Activated naive CD4-positive, alpha-beta T cell treated with anti-CD3 and anti-CD28 coated beads for 36 hours (primary cell): Measurements from ENCODE around the gene PLEKHA5. TPM values are rescaled to one million over a fixed set of nuclear protein-coding genes. Genes with fewer than 3 reads are reported as not detected.
"Not testable (repeated sequence)": the region's sequence is repeated elsewhere in the genome, so short reads cannot be mapped to it uniquely, and the experiment has no call there.

Experiments
- CTCF ChIA-PET: fragments of 350-600 bp; sonication (Branson Sonifier 250); formaldehyde crosslinking; loops from one replicate; lab custom pipeline; 2021; ENCODE audit warnings: antibody characterized with exemption; lab: Charles Lee
- DNase-seq: peaks from one replicate; pipeline ENCODE4 v3.0.0-alpha.2; 2020
- H3K27ac Mint-ChIP-seq: one replicate; pipeline ENCODE4 v1.8.0; 2021; ENCODE audit warnings: mild to moderate bottlenecking, mixed read lengths
- H3K27me3 Mint-ChIP-seq: one replicate; pipeline ENCODE4 v1.8.0; 2021; ENCODE audit warnings: low read depth, mixed read lengths
- H3K36me3 Mint-ChIP-seq: one replicate; pipeline ENCODE4 v1.8.0; 2021; ENCODE audit warnings: low read depth, mixed read lengths
- H3K4me1 Mint-ChIP-seq: one replicate; pipeline ENCODE4 v1.8.0; 2021; ENCODE audit warnings: low read depth, mixed read lengths
- H3K4me3 Mint-ChIP-seq: one replicate; pipeline ENCODE4 v1.8.0; 2021; ENCODE audit warnings: mild to moderate bottlenecking, moderate library complexity, mixed read lengths
- H3K9me3 Mint-ChIP-seq: one replicate; pipeline ENCODE4 v1.8.0; 2021; ENCODE audit warnings: mixed read lengths
- intact Hi-C: fragments of 100-400 bp; cut with micrococcal nuclease; formaldehyde crosslinking; loops from one replicate; pipeline ENCODE4 v1.15.1; 2023
- total RNA-seq, 2 experiments: library from RNA; stranded (reverse); gene quantifications; one replicate each; pipeline ENCODE4 v1.2.3, GENCODE V29; 2021

The PLEKHA5 gene, protein sequence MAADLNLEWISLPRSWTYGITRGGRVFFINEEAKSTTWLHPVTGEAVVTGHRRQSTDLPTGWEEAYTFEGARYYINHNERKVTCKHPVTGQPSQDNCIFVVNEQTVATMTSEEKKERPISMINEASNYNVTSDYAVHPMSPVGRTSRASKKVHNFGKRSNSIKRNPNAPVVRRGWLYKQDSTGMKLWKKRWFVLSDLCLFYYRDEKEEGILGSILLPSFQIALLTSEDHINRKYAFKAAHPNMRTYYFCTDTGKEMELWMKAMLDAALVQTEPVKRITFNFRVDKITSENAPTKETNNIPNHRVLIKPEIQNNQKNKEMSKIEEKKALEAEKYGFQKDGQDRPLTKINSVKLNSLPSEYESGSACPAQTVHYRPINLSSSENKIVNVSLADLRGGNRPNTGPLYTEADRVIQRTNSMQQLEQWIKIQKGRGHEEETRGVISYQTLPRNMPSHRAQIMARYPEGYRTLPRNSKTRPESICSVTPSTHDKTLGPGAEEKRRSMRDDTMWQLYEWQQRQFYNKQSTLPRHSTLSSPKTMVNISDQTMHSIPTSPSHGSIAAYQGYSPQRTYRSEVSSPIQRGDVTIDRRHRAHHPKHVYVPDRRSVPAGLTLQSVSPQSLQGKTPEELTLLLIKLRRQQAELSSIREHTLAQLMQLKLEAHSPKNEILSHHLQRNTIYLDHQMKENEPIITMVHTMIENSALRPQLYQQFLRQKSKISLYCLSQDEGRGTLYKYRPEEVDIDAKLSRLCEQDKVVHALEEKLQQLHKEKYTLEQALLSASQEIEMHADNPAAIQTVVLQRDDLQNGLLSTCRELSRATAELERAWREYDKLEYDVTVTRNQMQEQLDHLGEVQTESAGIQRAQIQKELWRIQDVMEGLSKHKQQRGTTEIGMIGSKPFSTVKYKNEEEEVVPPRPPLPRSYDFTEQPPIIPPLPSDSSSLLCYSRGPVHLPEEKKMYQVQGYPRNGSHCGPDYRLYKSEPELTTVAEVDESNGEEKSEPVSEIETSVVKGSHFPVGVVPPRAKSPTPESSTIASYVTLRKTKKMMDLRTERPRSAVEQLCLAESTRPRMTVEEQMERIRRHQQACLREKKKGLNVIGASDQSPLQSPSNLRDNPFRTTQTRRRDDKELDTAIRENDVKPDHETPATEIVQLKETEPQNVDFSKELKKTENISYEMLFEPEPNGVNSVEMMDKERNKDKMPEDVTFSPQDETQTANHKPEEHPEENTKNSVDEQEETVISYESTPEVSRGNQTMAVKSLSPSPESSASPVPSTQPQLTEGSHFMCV
- under 1 TPM; 0.69 to 0.81 TPM for total RNA-seq

- H3K27ac Mint-ChIP-seq: no peak within 1 kb of the TSS
- H3K9me3 Mint-ChIP-seq: peaks cover 15% of the 10 kb centered on the region
- H3K36me3 Mint-ChIP-seq: no peaks in the 10 kb centered on the region
- H3K27me3 Mint-ChIP-seq: peaks cover 40% of the 10 kb centered on the region
- intact Hi-C loops: loop anchor here (5.0 kb wide), 1 partner anchor 267 kb away; no protein-coding TSS in a partner anchor
- H3K4me1 Mint-ChIP-seq: peaks cover 16% of the 10 kb centered on the region
- DNase-seq: peak; percentile 37
- CTCF ChIA-PET: no interaction called here
- H3K4me3 Mint-ChIP-seq: peak within 1 kb of the TSS; percentile 81
These were observed at the start of gene PLEKHA5 for GRCh38 chr12:19129486-19130223. TSS of gene PLEKHA5 (plus strand) at chr12:19129733. CDS start at chr12:19129800, 67 bp downstream.

DNA sequence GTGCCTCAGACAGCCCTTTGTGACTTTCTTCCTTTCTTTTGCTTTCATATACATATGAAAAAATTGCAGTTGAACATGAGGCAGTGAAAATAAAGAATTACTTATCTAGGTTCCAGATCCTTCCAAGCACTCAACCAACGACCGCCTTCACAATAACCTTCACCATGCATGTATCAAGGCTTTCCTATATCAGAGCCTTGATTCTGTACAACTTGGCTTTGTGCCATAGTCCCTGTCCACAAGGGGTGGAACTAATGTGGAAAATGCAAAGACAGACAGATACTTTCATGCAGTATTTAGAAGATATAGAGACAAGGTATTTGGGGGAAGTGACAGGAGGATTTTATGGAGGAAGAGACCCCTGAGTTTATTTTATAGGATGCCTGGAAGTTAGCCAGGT, 48.6 kb upstream of the PLEKHA5 start:
- Mint-ChIP-seq H3K36me3 (no peaks in the 10 kb centered on the region), H3K27ac (no peak overlapping the region)

DNA sequence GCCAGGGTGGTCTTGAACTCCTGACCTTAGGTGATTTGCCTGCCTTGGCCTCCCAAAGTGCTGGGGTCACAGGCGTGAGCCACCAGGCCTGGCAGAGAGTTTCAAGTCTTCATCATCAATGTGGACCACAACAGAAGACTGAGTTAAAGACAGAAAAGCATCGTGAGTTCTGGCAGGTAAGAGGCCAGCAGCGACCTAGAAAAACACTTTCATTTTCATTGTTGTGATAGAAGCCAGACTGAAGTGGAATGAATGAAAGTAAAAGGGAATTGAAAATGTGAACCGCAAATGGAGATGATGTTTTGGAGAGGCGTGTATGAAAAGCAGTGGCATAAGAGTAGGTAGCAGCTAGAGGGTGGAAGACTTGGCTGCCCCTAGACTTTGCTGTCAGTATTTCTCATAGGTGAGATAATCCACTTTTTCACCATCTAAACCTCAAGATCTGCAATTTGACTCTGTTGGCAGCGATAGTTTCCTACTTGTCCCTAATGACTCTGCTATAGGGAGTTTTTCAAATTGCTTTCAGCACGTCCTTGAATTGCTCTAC, 47.1 kb upstream of the PLEKHA5 start:
- H3K9me3 Mint-ChIP-seq: peaks cover 2% of the 10 kb centered on the region
- no peaks in the 10 kb centered on the region for H3K36me3 Mint-ChIP-seq
- CTCF ChIA-PET: no interaction called here
- no peak overlapping the region for H3K4me3 Mint-ChIP-seq
- H3K4me1 Mint-ChIP-seq: no peaks in the 10 kb centered on the region
- H3K27ac Mint-ChIP-seq: no peak overlapping the region
- no peak for DNase-seq
- intact Hi-C loops: no loop called here
- peaks cover 2% of the 10 kb centered on the region for H3K27me3 Mint-ChIP-seq

More for the DNA sequence above, 48.6 kb upstream of the PLEKHA5 start:
- no peak overlapping the region for H3K4me3 Mint-ChIP-seq
- no peak for DNase-seq
- CTCF ChIA-PET: no interaction called here
- H3K4me1 Mint-ChIP-seq: no peaks in the 10 kb centered on the region
- H3K27me3 Mint-ChIP-seq: peaks cover 2% of the 10 kb centered on the region
- peaks cover 2% of the 10 kb centered on the region for H3K9me3 Mint-ChIP-seq
- intact Hi-C loops: no loop called here

GRCh38 chr12:19084547-19084946, 45.0 kb upstream of the PLEKHA5 start:
- intact Hi-C loops: no loop called here
- Mint-ChIP-seq H3K27ac (no peak overlapping the region), H3K27me3 (peaks cover 2% of the 10 kb centered on the region), H3K4me3 (no peak overlapping the region), H3K4me1 (no peaks in the 10 kb centered on the region), H3K36me3 (no peaks in the 10 kb centered on the region), H3K9me3 (peaks cover 2% of the 10 kb centered on the region)
- CTCF ChIA-PET: no interaction called here
- no peak for DNase-seq

DNA sequence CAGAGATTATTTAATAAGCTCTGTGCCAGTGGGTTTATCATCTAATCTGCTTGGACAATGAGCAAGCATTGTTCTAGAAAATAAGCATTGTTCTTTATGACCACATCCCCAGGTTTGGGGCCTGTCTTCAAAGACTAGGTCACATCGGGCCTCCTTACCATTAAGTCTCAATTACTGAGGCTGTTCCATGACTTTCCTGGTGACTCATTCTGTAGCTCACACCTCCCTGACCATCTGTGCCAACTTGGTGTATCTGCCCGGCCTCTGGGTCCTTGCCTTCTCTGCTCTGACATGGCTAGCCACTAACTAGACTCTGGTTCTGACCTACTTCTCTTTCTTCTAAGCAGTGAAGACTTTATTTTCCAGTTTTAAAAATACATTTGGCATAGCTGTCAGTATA, 44.4 kb upstream of the PLEKHA5 start:
- intact Hi-C loops: no loop called here
- DNase-seq: no peak
- CTCF ChIA-PET: no interaction called here
- peaks cover 2% of the 10 kb centered on the region for H3K9me3 Mint-ChIP-seq
- no peaks in the 10 kb centered on the region for H3K36me3 Mint-ChIP-seq
- no peak overlapping the region for H3K27ac Mint-ChIP-seq
- no peaks in the 10 kb centered on the region for H3K4me1 Mint-ChIP-seq
- peaks cover 2% of the 10 kb centered on the region for H3K27me3 Mint-ChIP-seq
- no peak overlapping the region for H3K4me3 Mint-ChIP-seq

DNA sequence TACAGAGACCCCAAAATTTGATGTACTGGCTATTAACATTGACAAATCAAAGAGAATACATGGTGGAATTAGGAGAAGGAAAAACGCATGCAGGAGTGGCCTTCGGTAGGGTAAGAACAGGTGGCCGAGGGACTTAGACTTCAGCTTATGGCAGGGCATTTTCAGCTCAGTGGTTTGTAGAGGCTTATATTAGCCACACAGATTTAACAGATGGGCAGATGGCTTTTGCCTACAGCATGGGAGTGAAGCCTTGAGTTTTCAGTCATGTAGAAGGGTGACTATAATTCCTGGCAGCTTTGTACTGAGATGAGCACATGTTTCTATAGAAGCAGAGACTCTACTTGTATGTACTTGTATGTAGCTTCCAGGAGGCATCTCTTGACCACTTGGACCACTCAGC, 40.9 kb upstream of the PLEKHA5 start:
- CTCF ChIA-PET: interaction anchor here (1.3 kb wide), 1 partner anchor 98 kb away, joined by 5 read pairs; no protein-coding TSS in a partner anchor
- H3K36me3 Mint-ChIP-seq: no peaks in the 10 kb centered on the region
- no peaks in the 10 kb centered on the region for H3K27me3 Mint-ChIP-seq
- H3K4me3 Mint-ChIP-seq: no peak overlapping the region
- H3K9me3 Mint-ChIP-seq: no peaks in the 10 kb centered on the region
- no peaks in the 10 kb centered on the region for H3K4me1 Mint-ChIP-seq
- no peak for DNase-seq
- intact Hi-C loops: no loop called here
- no peak overlapping the region for H3K27ac Mint-ChIP-seq

GRCh38 chr12:19092482-19092881, 37.1 kb upstream of the PLEKHA5 start:
- H3K4me1 Mint-ChIP-seq, H3K27ac Mint-ChIP-seq, H3K27me3 Mint-ChIP-seq, CTCF ChIA-PET, DNase-seq, H3K36me3 Mint-ChIP-seq, H3K4me3 Mint-ChIP-seq, intact Hi-C loops, H3K9me3 Mint-ChIP-seq: not testable (repeated sequence)

DNA sequence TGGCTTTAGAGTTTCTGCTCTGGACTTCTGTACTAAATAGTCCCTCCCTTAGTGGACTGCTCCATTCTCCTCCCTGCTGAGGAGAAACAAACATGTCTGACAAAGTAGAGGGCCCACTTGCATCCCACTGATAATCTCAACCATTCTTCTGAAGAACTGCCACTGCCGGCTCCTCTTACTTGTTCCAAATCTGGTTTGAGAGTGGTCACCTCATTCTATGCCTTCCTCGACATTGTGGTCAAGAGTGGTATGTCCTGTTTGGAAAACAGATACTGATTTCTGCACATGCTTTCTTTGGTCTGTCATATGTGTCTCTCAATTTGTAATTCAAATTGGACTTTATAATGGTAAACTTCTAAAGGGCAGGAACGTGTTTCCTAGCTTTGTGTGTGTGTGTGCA, 36.3 kb upstream of the PLEKHA5 start:
- H3K27me3 Mint-ChIP-seq: no peaks in the 10 kb centered on the region

GRCh38 chr12:19095331-19095730, 34.2 kb upstream of the PLEKHA5 start:
- no peak overlapping the region for H3K27ac Mint-ChIP-seq
- DNase-seq: no peak
- H3K4me1 Mint-ChIP-seq: no peaks in the 10 kb centered on the region
- CTCF ChIA-PET: no interaction called here
- H3K27me3 Mint-ChIP-seq: no peaks in the 10 kb centered on the region
- intact Hi-C loops: no loop called here
- H3K4me3 Mint-ChIP-seq: no peak overlapping the region
- H3K9me3 Mint-ChIP-seq: no peaks in the 10 kb centered on the region
- no peaks in the 10 kb centered on the region for H3K36me3 Mint-ChIP-seq

More for the DNA sequence above, 36.3 kb upstream of the PLEKHA5 start:
- DNase-seq: no peak
- Mint-ChIP-seq H3K27ac (no peak overlapping the region), H3K4me1 (no peaks in the 10 kb centered on the region), H3K4me3 (no peak overlapping the region), H3K36me3 (no peaks in the 10 kb centered on the region), H3K9me3 (no peaks in the 10 kb centered on the region)
- CTCF ChIA-PET: no interaction called here
- intact Hi-C loops: no loop called here

DNA sequence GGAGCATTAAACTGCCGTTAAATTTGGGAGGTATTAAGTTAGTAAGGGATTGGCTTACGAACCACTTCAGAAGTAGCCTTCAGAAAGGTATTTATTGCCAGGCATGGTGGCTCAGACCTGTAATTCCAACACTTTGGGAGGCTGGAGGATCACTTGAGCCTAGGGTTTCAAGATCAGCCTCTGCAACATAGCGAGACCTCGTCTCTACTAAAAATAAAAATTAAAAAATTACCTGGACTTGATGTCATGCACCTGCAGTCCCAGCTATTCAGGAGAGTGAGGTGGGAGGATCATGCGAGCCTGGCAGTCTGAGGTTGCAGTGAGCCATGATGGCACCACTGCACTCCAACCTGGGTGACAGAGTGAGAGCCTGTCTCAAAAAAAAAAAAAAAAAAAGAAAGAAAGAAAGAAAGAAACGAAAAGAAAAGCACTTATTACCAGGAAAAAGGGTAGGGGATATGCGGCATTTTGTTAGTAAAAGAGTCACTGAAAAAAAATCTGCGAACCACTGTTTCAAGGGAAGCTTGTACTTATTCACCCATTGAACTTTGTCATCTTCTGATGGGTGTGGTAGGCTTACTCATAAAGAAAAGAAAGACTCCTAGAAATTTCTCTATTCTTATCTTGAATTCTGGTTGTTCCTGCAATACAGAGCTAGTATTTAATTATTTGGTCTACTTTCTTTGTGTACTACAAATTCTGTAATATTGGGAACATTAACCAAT, 33.6 kb upstream of the PLEKHA5 start:
- intact Hi-C loops: no loop called here
- Mint-ChIP-seq H3K27me3 (no peaks in the 10 kb centered on the region), H3K4me3 (no peak overlapping the region), H3K9me3 (no peaks in the 10 kb centered on the region), H3K27ac (no peak overlapping the region), H3K36me3 (no peaks in the 10 kb centered on the region), H3K4me1 (no peaks in the 10 kb centered on the region)
- DNase-seq: no peak
- CTCF ChIA-PET: no interaction called here

DNA sequence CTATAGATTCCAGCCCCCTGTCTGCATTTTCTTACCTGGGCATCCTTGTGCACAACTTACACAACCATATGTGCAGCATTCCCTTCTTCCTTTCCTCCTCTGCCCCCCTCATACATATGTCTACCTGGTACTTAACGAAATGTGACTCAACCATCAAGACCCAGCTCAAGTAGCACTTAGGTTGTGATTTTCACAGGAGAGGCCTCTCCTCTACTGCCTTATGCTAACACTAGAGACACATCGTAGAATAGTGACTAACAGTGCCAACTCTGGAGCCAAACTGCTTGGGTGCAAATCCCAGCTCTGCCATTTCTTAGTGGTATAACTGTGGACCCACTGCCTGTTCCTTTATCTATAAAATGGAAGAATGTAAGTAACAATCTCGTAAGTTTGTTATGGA, 24.1 kb upstream of the PLEKHA5 start:
- H3K9me3 Mint-ChIP-seq: no peaks in the 10 kb centered on the region
- no peak overlapping the region for H3K27ac Mint-ChIP-seq
- CTCF ChIA-PET: no interaction called here

More for the DNA sequence above, 24.1 kb upstream of the PLEKHA5 start:
- Mint-ChIP-seq H3K4me1 (no peaks in the 10 kb centered on the region), H3K36me3 (no peaks in the 10 kb centered on the region), H3K27me3 (peaks cover 2% of the 10 kb centered on the region), H3K4me3 (no peak overlapping the region)
- intact Hi-C loops: no loop called here
- DNase-seq: no peak
